HEK293 (cell line): ENCODE data around the gene RPL36.

ENCODE experiments used
- FEZF1 ChIP-seq: fragments of 450-650 bp; formaldehyde crosslinking; IDR thresholded peaks from 2 replicates; pipeline ENCODE4 v1.5.1; 2016; ENCODE audit warnings: missing biosample characterization, missing genetic modification characterization
- GFI1B ChIP-seq: fragments of 450-650 bp; formaldehyde crosslinking; IDR thresholded peaks from 2 replicates; pipeline ENCODE4 v1.5.1; 2016; ENCODE audit warnings: missing biosample characterization, missing genetic modification characterization
- KLF7 ChIP-seq: fragments of 450-650 bp; formaldehyde crosslinking; IDR thresholded peaks from 2 replicates; pipeline ENCODE4 v1.5.1; 2016; ENCODE audit warnings: missing biosample characterization, missing genetic modification characterization, borderline replicate concordance
- ZIC2 ChIP-seq: fragments of 450-650 bp; formaldehyde crosslinking; IDR thresholded peaks from 2 replicates; pipeline ENCODE4 v1.5.1; 2016; ENCODE audit warnings: missing biosample characterization, missing genetic modification characterization
- ZNF132 ChIP-seq: fragments of 450-650 bp; formaldehyde crosslinking; IDR thresholded peaks from 2 replicates; pipeline ENCODE4 v1.5.1; 2017; ENCODE audit warnings: missing biosample characterization, missing genetic modification characterization, borderline replicate concordance
- ZNF146 ChIP-seq: fragments of 450-650 bp; formaldehyde crosslinking; IDR thresholded peaks from 2 replicates; pipeline ENCODE4 v1.5.1; 2016; ENCODE audit warnings: missing biosample characterization, missing genetic modification characterization
- ZNF324 ChIP-seq: fragments of 450-650 bp; formaldehyde crosslinking; IDR thresholded peaks from 2 replicates; pipeline ENCODE4 v1.5.1; 2016; ENCODE audit warnings: missing biosample characterization, missing genetic modification characterization
- ZNF350 ChIP-seq: fragments of 450-650 bp; formaldehyde crosslinking; IDR thresholded peaks from 2 replicates; pipeline ENCODE4 v1.5.0; 2017; ENCODE audit warnings: missing biosample characterization, mild to moderate bottlenecking, missing genetic modification characterization
- ZNF423 ChIP-seq: fragments of 450-650 bp; formaldehyde crosslinking; IDR thresholded peaks from 2 replicates; pipeline ENCODE4 v1.5.1; 2016; ENCODE audit warnings: missing biosample characterization, missing genetic modification characterization
- ZNF433 ChIP-seq: fragments of 450-650 bp; formaldehyde crosslinking; IDR thresholded peaks from 2 replicates; pipeline ENCODE4 v1.5.1; 2016; ENCODE audit warnings: missing biosample characterization, missing genetic modification characterization, low read depth
- ZNF48 ChIP-seq: fragments of 450-650 bp; formaldehyde crosslinking; IDR thresholded peaks from 2 replicates; pipeline ENCODE4 v1.5.1; 2016; ENCODE audit warnings: missing biosample characterization, missing genetic modification characterization
- ZNF521 ChIP-seq: fragments of 450-650 bp; formaldehyde crosslinking; IDR thresholded peaks from 2 replicates; pipeline ENCODE4 v1.5.1; 2017; ENCODE audit warnings: missing biosample characterization, mild to moderate bottlenecking, missing genetic modification characterization
- ZNF549 ChIP-seq: fragments of 450-650 bp; IDR thresholded peaks from 2 replicates; pipeline ENCODE4 v1.5.1; 2018; ENCODE audit warnings: missing biosample characterization, missing genetic modification characterization, mild to moderate bottlenecking, inconsistent platforms, moderate library complexity
- ZNF560 ChIP-seq: fragments of 450-650 bp; formaldehyde crosslinking; IDR thresholded peaks from 2 replicates; pipeline ENCODE4 v1.5.1; 2017; ENCODE audit warnings: missing biosample characterization, missing genetic modification characterization, borderline replicate concordance
- ZNF561 ChIP-seq: fragments of 450-650 bp; IDR thresholded peaks from 2 replicates; pipeline ENCODE4 v1.5.1; 2018; ENCODE audit warnings: missing biosample characterization, missing genetic modification characterization, borderline replicate concordance
- ZNF600 ChIP-seq: fragments of 450-650 bp; formaldehyde crosslinking; IDR thresholded peaks from 2 replicates; pipeline ENCODE4 v1.5.1; 2016; ENCODE audit warnings: missing biosample characterization, missing genetic modification characterization
- ZNF658 ChIP-seq: fragments of 450-650 bp; formaldehyde crosslinking; IDR thresholded peaks from 2 replicates; pipeline ENCODE4; 2016; ENCODE audit warnings: missing biosample characterization, missing genetic modification characterization
- ZNF830 ChIP-seq: fragments of 450-650 bp; IDR thresholded peaks from 2 replicates; pipeline ENCODE4 v1.5.0; 2018; ENCODE audit warnings: missing biosample characterization, missing genetic modification characterization, low read depth, mild to moderate bottlenecking, moderate library complexity
- ZSCAN23 ChIP-seq: fragments of 450-650 bp; formaldehyde crosslinking; IDR thresholded peaks from 2 replicates; pipeline ENCODE4 v1.5.1; 2016; ENCODE audit warnings: missing biosample characterization, missing genetic modification characterization
- ZSCAN30 ChIP-seq: fragments of 450-650 bp; IDR thresholded peaks from 2 replicates; pipeline ENCODE4 v1.5.1; 2018; ENCODE audit warnings: missing biosample characterization, mild to moderate bottlenecking, missing genetic modification characterization, moderate library complexity
- TF ChIP-seq, protein P1 (sequence below): fragments of 450-650 bp; formaldehyde crosslinking; IDR thresholded peaks from 2 replicates; pipeline ENCODE4 v1.5.1; 2016; ENCODE audit warnings: missing biosample characterization, missing genetic modification characterization, borderline replicate concordance
- TF ChIP-seq, protein P2 (sequence below): fragments of 450-650 bp; formaldehyde crosslinking; IDR thresholded peaks from 2 replicates; pipeline ENCODE4 v1.5.1; 2016; ENCODE audit warnings: missing biosample characterization, missing genetic modification characterization, low read depth
- TF ChIP-seq, protein P3 (sequence below): fragments of 450-650 bp; formaldehyde crosslinking; IDR thresholded peaks from 2 replicates; pipeline ENCODE4 v1.5.1; 2016; ENCODE audit warnings: missing biosample characterization, missing genetic modification characterization
- TF ChIP-seq, protein P4 (sequence below): fragments of 450-650 bp; formaldehyde crosslinking; IDR thresholded peaks from 2 replicates; pipeline ENCODE4 v1.5.1; 2016; ENCODE audit warnings: missing biosample characterization, missing genetic modification characterization
- TF ChIP-seq, protein P5 (sequence below): fragments of 450-650 bp; formaldehyde crosslinking; IDR thresholded peaks from 2 replicates; pipeline ENCODE4 v1.5.1; 2017; ENCODE audit warnings: missing biosample characterization, missing genetic modification characterization
- TF ChIP-seq, protein P6 (sequence below): fragments of 450-650 bp; formaldehyde crosslinking; IDR thresholded peaks from 2 replicates; pipeline ENCODE4 v1.5.1; 2016; ENCODE audit warnings: missing biosample characterization, missing genetic modification characterization
- TF ChIP-seq, protein P7 (sequence below): fragments of 450-650 bp; formaldehyde crosslinking; IDR thresholded peaks from 2 replicates; pipeline ENCODE4 v1.5.1; 2017; ENCODE audit warnings: missing biosample characterization, missing genetic modification characterization

RPL36 gene

DNA sequence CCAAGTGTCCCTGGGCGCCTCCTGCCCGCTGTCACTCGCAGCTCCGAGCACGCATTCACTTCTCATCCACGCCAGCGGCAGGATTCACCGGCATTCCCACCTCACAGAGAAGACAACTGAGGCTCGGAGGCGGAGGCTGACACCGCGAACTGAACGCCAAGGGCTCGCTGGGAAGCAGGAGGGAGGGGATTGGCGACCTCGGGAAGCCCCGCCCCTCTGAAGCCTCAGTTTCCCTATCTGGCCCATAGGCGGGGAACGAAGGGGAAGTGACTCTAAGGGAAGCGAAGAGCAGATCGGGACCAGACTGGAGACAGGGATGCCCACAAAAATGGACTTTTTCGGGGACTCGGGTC lies 10.0 kb upstream of the RPL36 start (continued):
- TF ChIP-seq, protein P1, sequence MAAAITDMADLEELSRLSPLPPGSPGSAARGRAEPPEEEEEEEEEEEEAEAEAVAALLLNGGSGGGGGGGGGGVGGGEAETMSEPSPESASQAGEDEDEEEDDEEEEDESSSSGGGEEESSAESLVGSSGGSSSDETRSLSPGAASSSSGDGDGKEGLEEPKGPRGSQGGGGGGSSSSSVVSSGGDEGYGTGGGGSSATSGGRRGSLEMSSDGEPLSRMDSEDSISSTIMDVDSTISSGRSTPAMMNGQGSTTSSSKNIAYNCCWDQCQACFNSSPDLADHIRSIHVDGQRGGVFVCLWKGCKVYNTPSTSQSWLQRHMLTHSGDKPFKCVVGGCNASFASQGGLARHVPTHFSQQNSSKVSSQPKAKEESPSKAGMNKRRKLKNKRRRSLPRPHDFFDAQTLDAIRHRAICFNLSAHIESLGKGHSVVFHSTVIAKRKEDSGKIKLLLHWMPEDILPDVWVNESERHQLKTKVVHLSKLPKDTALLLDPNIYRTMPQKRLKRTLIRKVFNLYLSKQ (tag by site-specific recombination) = no peak
- no peak for TF ChIP-seq ZNF600 (tag by site-specific recombination)
- TF ChIP-seq ZNF146 (tag by site-specific recombination) = no peak
- TF ChIP-seq ZNF48 (tag by site-specific recombination) = no peak
- TF ChIP-seq ZNF423 (tag by site-specific recombination) = no peak
- TF ChIP-seq ZIC2 (tag by site-specific recombination) = no peak
- no peak for TF ChIP-seq ZNF549 (tag by site-specific recombination)
- no peak for TF ChIP-seq ZNF830 (tag by site-specific recombination)
- peak; percentile 72; the same call in 1 of the 2 replicates for TF ChIP-seq ZNF324 (tag by site-specific recombination)
- TF ChIP-seq ZSCAN23 (tag by site-specific recombination) = no peak
- peak; percentile 60; the same call in 1 of the 2 replicates for TF ChIP-seq KLF7 (tag by site-specific recombination)
- TF ChIP-seq, protein P2, sequence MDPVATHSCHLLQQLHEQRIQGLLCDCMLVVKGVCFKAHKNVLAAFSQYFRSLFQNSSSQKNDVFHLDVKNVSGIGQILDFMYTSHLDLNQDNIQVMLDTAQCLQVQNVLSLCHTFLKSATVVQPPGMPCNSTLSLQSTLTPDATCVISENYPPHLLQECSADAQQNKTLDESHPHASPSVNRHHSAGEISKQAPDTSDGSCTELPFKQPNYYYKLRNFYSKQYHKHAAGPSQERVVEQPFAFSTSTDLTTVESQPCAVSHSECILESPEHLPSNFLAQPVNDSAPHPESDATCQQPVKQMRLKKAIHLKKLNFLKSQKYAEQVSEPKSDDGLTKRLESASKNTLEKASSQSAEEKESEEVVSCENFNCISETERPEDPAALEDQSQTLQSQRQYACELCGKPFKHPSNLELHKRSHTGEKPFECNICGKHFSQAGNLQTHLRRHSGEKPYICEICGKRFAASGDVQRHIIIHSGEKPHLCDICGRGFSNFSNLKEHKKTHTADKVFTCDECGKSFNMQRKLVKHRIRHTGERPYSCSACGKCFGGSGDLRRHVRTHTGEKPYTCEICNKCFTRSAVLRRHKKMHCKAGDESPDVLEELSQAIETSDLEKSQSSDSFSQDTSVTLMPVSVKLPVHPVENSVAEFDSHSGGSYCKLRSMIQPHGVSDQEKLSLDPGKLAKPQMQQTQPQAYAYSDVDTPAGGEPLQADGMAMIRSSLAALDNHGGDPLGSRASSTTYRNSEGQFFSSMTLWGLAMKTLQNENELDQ (tag by site-specific recombination) = no peak
- TF ChIP-seq, protein P3, sequence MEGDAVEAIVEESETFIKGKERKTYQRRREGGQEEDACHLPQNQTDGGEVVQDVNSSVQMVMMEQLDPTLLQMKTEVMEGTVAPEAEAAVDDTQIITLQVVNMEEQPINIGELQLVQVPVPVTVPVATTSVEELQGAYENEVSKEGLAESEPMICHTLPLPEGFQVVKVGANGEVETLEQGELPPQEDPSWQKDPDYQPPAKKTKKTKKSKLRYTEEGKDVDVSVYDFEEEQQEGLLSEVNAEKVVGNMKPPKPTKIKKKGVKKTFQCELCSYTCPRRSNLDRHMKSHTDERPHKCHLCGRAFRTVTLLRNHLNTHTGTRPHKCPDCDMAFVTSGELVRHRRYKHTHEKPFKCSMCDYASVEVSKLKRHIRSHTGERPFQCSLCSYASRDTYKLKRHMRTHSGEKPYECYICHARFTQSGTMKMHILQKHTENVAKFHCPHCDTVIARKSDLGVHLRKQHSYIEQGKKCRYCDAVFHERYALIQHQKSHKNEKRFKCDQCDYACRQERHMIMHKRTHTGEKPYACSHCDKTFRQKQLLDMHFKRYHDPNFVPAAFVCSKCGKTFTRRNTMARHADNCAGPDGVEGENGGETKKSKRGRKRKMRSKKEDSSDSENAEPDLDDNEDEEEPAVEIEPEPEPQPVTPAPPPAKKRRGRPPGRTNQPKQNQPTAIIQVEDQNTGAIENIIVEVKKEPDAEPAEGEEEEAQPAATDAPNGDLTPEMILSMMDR (tag by site-specific recombination) = peak; percentile 67; the same call in 1 of the 2 replicates
- TF ChIP-seq, protein P4, sequence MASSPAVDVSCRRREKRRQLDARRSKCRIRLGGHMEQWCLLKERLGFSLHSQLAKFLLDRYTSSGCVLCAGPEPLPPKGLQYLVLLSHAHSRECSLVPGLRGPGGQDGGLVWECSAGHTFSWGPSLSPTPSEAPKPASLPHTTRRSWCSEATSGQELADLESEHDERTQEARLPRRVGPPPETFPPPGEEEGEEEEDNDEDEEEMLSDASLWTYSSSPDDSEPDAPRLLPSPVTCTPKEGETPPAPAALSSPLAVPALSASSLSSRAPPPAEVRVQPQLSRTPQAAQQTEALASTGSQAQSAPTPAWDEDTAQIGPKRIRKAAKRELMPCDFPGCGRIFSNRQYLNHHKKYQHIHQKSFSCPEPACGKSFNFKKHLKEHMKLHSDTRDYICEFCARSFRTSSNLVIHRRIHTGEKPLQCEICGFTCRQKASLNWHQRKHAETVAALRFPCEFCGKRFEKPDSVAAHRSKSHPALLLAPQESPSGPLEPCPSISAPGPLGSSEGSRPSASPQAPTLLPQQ (tag by site-specific recombination) = no peak
- TF ChIP-seq, protein P5, sequence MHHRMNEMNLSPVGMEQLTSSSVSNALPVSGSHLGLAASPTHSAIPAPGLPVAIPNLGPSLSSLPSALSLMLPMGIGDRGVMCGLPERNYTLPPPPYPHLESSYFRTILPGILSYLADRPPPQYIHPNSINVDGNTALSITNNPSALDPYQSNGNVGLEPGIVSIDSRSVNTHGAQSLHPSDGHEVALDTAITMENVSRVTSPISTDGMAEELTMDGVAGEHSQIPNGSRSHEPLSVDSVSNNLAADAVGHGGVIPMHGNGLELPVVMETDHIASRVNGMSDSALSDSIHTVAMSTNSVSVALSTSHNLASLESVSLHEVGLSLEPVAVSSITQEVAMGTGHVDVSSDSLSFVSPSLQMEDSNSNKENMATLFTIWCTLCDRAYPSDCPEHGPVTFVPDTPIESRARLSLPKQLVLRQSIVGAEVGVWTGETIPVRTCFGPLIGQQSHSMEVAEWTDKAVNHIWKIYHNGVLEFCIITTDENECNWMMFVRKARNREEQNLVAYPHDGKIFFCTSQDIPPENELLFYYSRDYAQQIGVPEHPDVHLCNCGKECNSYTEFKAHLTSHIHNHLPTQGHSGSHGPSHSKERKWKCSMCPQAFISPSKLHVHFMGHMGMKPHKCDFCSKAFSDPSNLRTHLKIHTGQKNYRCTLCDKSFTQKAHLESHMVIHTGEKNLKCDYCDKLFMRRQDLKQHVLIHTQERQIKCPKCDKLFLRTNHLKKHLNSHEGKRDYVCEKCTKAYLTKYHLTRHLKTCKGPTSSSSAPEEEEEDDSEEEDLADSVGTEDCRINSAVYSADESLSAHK (tag by site-specific recombination) = no peak
- no peak for TF ChIP-seq ZNF658 (tag by site-specific recombination)
- TF ChIP-seq ZNF433 = no peak
- no peak for TF ChIP-seq ZNF132 (tag by site-specific recombination)
- TF ChIP-seq ZSCAN30 (tag by site-specific recombination) = no peak
- TF ChIP-seq, protein P6, sequence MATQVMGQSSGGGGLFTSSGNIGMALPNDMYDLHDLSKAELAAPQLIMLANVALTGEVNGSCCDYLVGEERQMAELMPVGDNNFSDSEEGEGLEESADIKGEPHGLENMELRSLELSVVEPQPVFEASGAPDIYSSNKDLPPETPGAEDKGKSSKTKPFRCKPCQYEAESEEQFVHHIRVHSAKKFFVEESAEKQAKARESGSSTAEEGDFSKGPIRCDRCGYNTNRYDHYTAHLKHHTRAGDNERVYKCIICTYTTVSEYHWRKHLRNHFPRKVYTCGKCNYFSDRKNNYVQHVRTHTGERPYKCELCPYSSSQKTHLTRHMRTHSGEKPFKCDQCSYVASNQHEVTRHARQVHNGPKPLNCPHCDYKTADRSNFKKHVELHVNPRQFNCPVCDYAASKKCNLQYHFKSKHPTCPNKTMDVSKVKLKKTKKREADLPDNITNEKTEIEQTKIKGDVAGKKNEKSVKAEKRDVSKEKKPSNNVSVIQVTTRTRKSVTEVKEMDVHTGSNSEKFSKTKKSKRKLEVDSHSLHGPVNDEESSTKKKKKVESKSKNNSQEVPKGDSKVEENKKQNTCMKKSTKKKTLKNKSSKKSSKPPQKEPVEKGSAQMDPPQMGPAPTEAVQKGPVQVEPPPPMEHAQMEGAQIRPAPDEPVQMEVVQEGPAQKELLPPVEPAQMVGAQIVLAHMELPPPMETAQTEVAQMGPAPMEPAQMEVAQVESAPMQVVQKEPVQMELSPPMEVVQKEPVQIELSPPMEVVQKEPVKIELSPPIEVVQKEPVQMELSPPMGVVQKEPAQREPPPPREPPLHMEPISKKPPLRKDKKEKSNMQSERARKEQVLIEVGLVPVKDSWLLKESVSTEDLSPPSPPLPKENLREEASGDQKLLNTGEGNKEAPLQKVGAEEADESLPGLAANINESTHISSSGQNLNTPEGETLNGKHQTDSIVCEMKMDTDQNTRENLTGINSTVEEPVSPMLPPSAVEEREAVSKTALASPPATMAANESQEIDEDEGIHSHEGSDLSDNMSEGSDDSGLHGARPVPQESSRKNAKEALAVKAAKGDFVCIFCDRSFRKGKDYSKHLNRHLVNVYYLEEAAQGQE (tag by site-specific recombination) = no peak
- no peak for TF ChIP-seq ZNF560
- TF ChIP-seq ZNF350 = no peak
- no peak for TF ChIP-seq GFI1B (tag by site-specific recombination)
- TF ChIP-seq ZNF521 (tag by site-specific recombination) = no peak
- no peak for TF ChIP-seq ZNF561 (tag by site-specific recombination)
- no peak for TF ChIP-seq FEZF1 (tag by site-specific recombination)
- TF ChIP-seq, protein P7, sequence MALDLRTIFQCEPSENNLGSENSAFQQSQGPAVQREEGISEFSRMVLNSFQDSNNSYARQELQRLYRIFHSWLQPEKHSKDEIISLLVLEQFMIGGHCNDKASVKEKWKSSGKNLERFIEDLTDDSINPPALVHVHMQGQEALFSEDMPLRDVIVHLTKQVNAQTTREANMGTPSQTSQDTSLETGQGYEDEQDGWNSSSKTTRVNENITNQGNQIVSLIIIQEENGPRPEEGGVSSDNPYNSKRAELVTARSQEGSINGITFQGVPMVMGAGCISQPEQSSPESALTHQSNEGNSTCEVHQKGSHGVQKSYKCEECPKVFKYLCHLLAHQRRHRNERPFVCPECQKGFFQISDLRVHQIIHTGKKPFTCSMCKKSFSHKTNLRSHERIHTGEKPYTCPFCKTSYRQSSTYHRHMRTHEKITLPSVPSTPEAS (tag by site-specific recombination) = no peak
